Lower leg skin (tissue), 4 donors: ENCODE measurements around the gene FOXP2. TPM values are rescaled to one million over a fixed set of nuclear protein-coding genes. Genes with fewer than 3 reads are reported as not detected.

Experiments
- DNase-seq, 2 donors: peaks; one replicate each; pipeline ENCODE4 v3.0.0-alpha.2; 2019; ENCODE audit warnings: low spot score in 2 of 2
- H3K4me3 ChIP-seq: fragments of 200-600 bp; sonication (generic); 2 replicates; pipeline ENCODE4 v1.5.1; 2017; ENCODE audit warnings: mild to moderate bottlenecking, low read depth; ENCODE audit not compliant: poor library complexity, severe bottlenecking
- CTCF ChIP-seq, 3 donors: fragments of 450-650 bp; IDR thresholded peaks; one replicate each; pipeline ENCODE4 v1.5.1; 2016; ENCODE audit warnings: antibody characterized with exemption in 3 of 3, mild to moderate bottlenecking in 3 of 3, moderate library complexity in 2 of 3
- POLR2A ChIP-seq, 2 donors: fragments of 450-650 bp; IDR thresholded peaks; one replicate each; pipeline ENCODE4 v1.6.1; 2016 to 2017; ENCODE audit warnings: antibody characterized with exemption in 2 of 2, mild to moderate bottlenecking in 1 of 2, moderate library complexity in 1 of 2
- WGBS, 2 donors: methylation state at CpG; one replicate each; pipeline ENCODE4 v1.1.5; 2018; 5-methylcytosine and 5-hydroxymethylcytosine counted together
- intact Hi-C: fragments of 100-400 bp; cut with DNase I; formaldehyde crosslinking; loops from one replicate; pipeline ENCODE4 v1.15.0; 2023; ENCODE audit warnings: low total_unique reads
- microRNA-seq, 2 donors: library from miRNA; unstranded; fragments of <30 nt; microRNA quantifications; one replicate each; pipeline ENCODE4, GENCODE V29; 2016; ENCODE audit warnings: borderline replicate concordance in 2 of 2, borderline number of aligned reads in 1 of 2
- total RNA-seq, 4 donors: library from RNA; depleted of rRNA; stranded (reverse); fragments of >200 nt; gene quantifications; one replicate each; pipeline ENCODE4 v1.1.0, GENCODE V29; 2016

Gene FOXP2
- total RNA-seq, 4 donors from 2014 or later: 11.9 to 23.6 (median 18.8) TPM

- DNase-seq: no peak
- no peak for TF ChIP-seq POLR2A (IDR thresholded peaks at IDR 0.05)
- intact Hi-C loops: no loop called here
- 51 to 75% methylated on average over 1 of the region's 1 CpG for WGBS, 2 donors
- H3K4me3 ChIP-seq: no peak overlapping the region
These were observed 308.7 kb downstream of the FOXP2 start for GRCh38 chr7:114723308-114723707.

- WGBS, 2 donors: 68 to 78% methylated on average over 2 of the region's 2 CpGs
- DNase-seq: no peak
- H3K4me3 ChIP-seq: no peak overlapping the region
- TF ChIP-seq POLR2A (IDR thresholded peaks at IDR 0.05) (no peak), CTCF (IDR thresholded peaks at IDR 0.05) (no peak)
- intact Hi-C loops: no loop called here
These were observed 325.5 kb downstream of the FOXP2 start for GRCh38 chr7:114740095-114740494.

GRCh38 chr7:114740941-114741340 is 326.3 kb downstream of the FOXP2 start:
- intact Hi-C loops: no loop called here
- TF ChIP-seq CTCF (IDR thresholded peaks at IDR 0.05) (no peak), POLR2A (IDR thresholded peaks at IDR 0.05) (no peak)
- DNase-seq: no peak
- WGBS, 2 donors: 78 to 91% methylated on average over 7 of the region's 7 CpGs
- H3K4me3 ChIP-seq: no peak overlapping the region

- intact Hi-C loops: no loop called here
- DNase-seq: no peak
- H3K4me3 ChIP-seq: no peak overlapping the region
- TF ChIP-seq POLR2A (IDR thresholded peaks at IDR 0.05): no peak
- TF ChIP-seq CTCF (IDR thresholded peaks at IDR 0.05): no peak
- WGBS, 2 donors: 77 to 86% methylated on average over 1 of the region's 1 CpG
These were observed 327.3 kb downstream of the FOXP2 start for GRCh38 chr7:114741911-114742310.

Small RNA genes lying within 50 kb of the gene (microRNA-seq; reads per million reads assigned to microRNA genes)
- 0 reads per million in 2 donors for gene MIR3666
